Stimulated activated CD8-positive, alpha-beta memory T cell treated with anti-CD3 and anti-CD28 coated beads, Interleukin-15, amount 100 ng/mL, for 24 hours (primary cell): ENCODE data around the gene ADARB2.

ENCODE experiments used
- DNase-seq: peaks from one replicate; pipeline ENCODE4 v3.0.0-alpha.2; 2020; ENCODE audit warnings: low read depth

The ADARB2 gene

DNA sequence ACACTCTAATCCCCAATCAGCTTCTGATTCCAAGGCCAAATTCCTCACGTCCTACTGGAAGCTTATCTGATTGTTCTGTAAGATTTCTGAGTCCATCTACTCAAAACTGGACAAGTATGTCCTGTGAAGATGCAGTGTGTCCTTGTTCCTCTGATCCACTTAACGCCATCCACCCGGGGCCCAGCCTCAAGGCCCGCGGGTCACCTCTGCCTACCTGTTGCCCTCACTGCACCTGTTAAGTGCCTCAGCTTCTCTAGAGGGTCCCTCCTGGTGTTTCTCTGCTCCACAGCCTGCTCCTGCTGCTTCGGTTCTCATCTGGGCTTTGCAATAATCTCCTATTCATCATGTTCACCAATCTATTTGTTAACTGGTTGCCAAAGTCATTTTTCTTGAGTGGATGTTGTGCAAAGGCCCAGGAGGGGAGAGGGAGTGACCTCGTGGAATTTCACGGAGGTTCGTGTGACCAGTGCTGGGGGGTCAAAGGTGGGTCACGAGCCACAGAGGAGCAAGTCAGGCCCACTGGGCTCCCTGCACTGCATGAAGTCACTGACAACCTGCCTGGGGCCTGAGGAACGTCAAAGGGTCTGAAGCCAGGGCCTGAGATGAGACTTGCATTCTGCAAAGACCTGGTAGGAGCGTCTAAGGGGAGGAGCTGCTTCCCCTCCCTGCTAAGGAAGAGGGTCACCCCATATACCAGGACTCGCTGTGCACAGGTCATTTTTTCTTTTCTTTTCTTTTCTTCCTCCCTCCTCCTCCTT lies 343.0 kb downstream of the ADARB2 start:
- DNase-seq, result no peak

DNA sequence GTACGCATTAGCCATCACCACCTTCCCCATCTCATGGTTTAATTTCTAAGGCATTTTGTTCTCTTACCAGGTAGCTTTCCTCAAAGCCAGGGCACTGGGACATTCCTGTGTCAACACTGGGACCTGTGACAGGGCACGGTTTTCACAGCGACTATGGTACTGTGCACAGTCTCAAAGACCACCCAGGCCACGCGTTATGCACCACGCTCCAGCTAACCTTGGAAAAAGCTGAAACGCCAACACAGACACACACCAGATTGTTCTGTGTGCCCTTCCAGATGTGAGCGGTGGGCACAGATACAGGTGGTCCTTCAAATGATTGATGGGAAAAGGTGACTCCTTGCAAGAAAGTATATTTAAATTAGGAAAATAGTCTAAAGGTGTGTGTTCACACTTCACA lies 343.8 kb downstream of the ADARB2 start:
- DNase-seq, result no peak

DNA sequence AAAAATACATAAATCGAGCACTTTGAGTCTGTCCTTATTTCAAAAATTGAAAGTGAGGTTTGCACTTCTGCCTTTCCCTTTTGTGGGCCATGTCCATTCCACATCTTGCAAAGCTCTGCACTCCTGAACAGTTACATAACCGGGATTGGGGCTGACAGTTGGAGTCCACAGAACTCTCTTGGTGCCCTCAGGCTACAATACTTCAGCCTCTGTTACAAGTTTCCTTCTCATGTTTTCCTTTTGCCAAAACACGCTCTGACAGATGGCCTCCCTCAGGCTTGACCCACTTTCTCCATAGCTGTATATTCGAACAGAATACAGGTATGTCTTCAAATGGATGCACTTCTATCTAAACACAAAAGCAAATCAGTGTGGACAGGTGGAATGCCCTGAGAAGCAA lies 345.2 kb downstream of the ADARB2 start:
- DNase-seq, result no peak

DNA sequence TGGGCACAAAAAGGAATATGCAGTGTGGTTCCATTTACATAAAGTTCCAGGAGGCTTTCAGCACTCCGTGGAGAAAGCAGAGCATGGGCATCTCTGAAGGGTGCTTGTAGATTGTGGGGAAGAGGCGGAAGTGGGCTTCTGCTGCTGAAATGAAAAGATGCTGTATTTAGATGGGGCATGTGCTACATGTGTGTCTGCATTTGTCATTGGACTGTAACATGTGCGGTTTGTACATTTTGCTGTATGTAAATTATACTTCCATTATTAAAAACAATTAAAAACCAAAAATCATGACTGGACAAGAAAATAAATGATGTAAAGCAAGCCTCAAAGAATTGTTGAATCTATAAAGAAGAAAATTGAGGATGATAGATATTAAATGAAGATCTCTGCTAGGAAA lies 347.1 kb downstream of the ADARB2 start:
- no peak for DNase-seq

DNA sequence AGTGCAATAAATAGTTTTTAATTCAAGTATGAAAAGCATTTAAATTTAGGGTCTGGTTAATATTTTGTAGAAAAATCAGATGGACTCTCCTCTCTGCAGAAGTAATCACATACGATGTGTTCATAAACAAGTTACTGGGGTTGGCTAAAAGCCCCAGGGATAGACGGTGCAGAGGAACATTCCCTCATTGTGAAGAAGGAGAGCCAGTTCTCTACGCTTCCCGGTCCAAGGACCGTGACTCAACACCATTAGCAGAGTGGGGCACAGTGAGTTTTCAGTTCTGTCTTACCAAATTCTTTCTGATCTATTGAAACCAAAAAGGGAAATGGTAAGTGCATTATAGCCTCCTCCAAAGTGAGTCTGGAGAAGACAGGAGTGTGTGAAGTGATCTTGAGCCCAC lies 353.3 kb downstream of the ADARB2 start:
- no peak for DNase-seq

DNA sequence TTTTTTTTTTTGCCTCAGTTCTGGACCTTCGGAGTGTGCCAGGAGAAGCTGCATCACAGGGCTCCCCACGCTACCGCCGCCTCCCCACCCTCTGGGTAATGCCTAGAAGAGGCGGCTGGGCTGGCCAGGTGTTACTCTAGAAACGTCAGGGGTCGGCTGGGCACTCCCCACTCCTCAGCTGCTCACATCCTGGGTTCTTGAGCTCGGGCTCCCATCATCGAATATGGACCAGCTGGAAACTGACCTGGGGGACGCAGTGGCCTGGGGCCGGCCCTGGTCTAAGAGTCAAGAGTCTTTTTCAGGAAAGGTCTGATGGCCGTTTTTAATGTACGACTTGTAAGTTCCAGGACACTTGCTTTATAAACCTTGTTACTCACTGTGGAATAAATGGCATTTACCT lies 354.6 kb downstream of the ADARB2 start:
- no peak for DNase-seq

DNA sequence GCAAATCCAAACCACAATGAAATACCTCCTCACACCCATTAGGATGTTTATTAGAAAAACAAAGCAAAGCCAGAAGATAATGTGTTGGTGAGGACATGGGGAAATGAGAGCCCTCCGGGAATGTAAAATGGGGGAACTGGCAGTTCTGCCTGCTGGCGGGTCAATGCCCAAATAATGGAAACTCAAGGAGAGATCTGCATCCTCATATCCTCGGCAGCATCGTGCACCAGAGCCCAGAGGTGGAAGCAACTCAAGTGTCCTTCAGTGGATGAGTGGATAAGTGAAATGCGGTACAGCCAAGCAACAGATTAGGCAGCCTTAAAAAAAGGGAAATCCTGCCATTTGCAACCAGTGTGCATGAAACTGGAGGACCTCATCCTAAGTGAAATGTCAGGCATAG lies 356.0 kb downstream of the ADARB2 start:
- DNase-seq, result no peak

DNA sequence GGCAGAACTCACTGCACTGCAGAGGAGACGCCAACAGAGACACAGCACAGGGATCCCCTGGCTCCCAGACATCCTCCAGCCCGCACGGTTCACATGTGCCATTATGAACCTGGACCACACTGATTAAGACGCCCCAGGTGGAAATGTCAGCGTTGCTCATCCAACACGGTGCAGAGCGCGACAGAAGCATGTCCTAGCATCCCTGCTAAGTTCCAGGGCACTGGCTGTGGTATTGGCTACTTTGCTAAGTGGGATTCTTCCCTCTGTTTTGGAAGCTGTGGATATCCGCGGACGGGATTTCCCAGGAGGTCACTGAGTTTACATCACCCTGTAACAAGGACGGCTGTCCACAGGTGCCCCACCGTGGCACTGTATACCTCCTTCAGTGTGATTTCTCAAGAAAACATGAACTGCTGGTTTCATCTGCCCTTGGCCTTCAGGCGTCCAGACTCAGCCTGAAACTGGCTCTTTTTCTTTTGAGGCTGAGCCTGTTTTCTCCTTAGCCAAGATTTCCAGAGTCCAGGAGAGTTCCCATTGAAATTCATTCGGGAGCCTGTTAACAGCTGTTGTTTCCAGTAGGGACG lies 357.1 kb downstream of the ADARB2 start:
- no peak for DNase-seq

DNA sequence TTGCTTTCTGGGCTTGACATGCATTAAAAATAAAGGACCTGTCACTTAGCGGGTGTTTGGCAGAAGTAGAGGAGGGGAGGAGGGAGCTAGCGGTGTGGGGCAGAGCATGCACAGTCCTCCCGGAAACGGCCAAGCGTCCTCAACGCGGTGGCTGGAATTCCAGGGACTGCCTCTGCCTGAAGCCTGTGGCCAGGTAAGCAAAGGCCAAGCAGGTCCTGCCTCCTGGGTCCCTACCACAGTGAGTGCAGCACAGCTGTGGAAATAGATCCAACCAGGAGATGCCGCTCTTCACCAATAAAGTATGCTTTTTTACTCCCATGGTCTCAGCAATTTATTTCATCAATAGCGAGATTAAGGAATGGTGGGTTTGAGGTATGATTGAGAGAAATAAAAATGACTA lies 357.7 kb downstream of the ADARB2 start:
- no peak for DNase-seq

DNA sequence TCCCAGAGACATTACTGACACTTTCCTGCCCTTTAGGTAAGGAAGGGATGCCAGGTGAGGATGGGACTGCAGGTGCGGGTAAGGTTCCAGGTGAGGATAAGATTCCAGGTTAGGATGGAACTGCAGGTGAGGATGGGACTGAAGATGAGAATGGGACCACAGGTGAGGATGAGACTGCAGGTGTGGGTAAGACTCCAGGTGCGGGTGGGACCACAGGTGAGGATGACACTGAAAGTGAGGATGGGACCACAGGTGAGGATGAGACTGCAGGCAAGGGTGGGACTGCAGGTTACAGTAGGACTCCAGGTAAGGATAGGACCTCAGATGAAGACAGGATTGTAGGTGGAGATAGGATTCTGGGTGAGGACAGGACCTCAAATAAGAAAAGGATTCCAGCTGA lies 358.9 kb downstream of the ADARB2 start:
- no peak for DNase-seq

DNA sequence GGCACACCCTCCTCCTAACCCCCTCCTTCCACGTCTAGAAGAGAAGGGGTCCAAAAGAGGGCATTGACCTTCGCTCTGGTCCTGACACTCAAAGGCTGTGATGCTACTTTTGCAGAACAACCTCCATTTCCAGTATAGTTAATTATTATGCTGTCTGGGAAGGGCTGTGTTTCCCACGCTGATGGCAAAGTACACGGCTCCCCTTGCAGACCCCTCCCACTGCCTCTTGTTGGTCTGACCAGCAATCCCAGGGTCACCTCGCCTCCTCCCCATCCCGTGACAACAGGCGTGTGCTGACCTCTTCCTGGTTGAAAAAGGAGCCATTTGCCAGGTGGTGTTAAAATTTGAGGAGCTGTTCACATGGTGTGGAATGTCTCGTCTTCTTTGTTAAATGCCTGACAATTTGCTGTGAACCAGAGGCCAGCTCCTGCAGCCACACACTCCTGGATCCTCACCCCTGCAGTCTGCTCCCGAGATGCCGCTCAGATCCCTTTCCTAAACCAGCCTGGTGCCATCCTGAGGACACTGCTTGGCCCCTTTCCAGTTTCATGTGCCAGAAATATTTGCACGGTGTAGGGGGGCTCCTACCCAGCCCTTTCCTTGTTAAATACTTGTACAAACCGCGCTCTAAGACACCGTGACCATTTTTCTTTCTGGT lies 359.5 kb downstream of the ADARB2 start:
- DNase-seq, result no peak

DNA sequence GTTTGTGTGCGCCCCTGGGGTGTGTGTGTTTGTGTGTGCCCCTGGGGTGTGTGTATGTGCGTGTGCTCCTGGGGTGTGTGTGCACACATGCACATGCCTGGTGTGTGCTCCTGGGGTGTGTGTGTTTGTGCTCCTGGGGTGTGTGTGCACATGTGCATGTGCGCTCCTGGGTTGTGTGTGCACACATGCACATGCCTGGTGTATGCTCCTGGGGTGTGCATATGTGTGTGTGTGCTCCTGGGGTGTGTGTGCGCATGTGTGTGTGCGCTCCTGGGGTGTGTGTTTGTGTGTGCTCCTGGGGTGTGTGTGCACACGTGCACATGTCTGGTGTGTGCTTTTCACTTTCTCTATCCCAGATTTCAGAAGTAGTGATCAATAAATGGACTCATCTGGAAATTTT lies 360.1 kb downstream of the ADARB2 start:
- DNase-seq, result no peak

DNA sequence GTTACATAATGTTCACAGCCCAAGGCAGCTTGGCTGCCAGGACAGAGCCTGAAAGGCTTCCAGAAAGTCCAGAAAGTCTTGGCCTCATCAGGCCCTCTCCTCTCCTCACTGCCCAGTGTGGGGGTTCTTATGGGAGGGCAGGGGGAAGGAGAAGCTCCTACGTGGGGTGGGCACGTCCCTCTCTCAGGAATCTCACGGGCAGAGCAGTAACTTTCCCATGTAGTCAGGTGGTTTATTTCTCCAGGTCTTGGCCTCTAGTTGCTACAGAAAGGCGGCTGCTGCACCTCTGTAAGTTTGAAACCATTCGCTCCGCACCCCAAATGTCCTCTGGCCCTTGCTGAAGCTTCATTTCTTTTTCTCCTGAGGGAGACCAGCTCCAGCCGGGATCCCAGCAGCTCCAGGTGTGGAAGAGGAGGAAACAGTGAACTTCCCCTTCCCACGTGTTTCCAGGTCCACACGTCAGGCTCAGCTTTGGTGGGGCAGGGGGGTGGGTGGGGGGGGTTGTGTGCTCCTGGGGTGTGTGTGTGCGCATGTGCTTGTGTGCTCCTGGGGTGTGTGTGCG lies 360.9 kb downstream of the ADARB2 start:
- DNase-seq, result no peak

DNA sequence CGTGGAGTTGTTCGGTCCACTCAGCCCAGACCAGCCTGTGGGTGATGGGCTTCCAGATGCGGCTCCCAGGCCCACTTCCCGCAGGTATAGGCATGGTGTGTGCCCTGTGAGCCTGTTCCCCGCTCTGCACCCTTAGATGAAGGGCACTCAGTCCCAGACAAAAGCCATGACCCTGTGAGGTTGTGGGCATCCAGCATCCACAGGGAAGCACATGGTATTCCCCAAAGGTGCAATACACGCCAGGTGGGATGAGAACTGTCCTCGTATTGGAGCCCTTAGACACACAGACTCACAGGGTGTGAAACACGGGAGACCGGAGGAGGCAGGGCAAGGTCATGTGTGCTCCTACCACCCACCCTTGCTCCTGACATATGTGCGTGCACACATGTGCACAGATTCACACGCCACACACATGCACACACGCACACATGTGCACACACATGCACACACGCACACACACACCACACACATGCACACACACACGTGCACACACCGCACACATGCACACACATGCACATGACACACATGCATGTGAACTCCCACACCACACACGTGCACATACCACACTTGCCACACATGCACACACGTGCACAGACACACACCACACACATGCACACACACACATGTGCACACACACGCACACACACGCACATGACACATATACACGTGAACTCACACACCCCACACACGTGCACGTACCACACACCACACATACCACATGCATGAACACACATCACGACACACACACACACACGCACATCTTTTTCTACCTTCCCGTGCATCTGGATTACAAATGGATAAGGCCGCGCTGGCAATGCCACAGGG lies 361.8 kb downstream of the ADARB2 start:
- DNase-seq, result no peak

DNA sequence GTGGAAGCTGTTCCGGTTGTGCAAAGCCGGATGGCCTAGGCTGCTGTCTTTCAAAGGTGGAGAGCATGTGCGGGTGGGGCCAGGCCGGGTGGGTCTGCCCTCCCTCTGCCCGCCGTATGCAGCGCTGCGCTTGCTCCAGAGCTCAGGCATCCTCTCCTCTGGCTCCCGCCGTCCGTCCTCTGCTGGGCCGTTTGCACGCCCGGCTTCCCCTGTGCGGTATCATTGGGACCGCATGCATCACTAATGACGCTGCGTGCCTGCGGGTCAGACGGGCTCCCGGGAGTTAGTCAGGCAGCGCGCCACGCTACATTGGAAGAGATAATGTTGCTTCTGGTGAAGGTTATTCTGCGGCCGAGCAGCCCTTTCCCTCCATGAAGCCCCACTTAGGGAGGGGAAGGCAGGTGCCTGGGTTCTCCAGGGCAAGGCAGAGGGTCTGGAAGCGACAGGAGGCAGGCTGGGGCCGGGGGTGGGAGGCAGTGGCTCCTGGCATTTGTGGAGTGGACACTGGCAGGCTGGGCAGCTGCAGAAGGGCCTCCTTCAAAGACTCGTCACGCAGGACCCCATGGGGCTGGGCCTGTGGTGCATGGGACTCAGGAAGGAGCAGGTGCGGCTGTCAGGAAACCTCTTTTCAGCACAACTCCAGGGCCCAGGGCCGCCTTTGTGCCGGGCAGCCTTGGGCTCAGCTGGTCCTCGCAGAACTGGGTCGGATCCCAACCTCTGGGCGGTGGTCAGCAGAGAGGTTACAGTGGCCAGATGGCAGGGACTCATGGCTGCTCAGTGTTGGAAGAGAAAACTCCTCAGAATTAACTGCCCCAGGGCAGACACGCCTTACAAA lies 362.6 kb downstream of the ADARB2 start:
- DNase-seq, result no peak

DNA sequence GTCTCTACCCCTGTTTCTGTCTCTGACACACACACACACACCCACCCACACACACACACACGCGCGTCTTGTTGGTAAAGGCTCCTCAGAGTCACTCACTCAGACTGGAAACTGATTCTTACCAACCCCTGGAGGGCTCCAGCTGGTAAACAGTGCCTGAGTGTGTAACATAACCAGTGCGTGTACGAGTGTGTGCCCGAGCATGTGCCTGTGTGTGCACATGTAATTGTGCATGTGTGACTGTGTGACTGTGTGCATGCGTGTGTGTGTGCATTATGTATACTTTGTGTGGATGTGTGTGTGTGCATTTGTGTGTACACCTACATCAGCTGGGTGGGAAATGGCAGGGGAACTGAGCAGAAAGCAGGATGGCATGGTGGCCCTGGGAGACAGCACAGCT lies 364.0 kb downstream of the ADARB2 start:
- no peak for DNase-seq

DNA sequence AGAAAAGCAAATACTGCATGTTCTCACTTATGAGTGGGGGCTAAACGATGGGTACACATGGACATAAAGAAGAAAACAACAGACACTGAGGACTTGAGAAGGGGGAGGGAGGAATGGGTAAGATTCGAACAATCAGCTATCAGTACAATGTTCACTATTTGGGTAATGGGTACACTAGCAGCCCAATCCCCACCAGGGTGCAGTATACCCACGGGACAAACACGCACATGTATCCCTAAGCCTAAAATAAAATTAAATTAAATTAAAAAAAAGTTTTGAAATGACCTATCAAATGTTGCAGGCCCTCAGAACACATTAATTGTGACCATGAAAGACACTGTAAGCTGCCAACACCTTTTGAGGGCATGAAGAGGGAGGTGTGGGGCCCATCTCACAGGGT lies 365.1 kb downstream of the ADARB2 start:
- DNase-seq, result no peak

DNA sequence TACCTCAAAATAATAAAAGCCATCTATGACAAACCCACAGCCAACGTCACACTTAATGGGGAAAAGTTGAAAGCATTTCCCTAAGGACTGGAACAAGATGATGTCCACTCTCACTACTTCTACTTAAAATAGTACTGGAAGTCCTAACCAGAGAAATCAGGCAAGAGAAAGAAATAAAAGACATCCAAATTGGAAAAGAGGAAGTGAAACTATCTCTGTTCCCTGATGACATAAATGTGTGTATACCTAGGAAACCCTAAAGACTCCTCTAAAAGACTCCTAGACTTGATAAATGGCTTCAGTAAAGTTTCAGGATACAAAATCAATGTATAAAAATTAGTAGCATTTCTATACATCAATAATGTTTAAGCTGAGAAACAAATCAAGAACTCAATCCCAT lies 367.0 kb downstream of the ADARB2 start:
- no peak for DNase-seq

DNA sequence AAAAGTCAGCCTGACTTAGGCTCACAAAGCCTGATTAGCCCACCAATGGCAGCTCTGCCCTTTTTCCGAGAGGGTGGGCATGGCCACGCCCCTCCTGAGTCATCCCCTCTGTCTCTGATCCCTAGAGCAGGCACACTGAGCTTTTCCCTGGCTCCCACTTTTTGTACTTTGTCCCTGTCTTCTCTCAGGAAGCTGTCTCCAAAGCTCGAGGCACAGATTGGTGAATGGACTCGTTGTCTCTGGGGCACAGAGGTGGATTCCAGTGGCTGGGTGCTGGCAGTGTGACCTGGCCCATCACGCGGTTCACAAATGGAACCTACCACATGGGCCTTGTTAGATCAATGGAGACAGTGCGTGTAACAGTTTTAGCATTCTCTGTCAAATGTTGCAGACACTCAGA lies 367.7 kb downstream of the ADARB2 start:
- no peak for DNase-seq

DNA sequence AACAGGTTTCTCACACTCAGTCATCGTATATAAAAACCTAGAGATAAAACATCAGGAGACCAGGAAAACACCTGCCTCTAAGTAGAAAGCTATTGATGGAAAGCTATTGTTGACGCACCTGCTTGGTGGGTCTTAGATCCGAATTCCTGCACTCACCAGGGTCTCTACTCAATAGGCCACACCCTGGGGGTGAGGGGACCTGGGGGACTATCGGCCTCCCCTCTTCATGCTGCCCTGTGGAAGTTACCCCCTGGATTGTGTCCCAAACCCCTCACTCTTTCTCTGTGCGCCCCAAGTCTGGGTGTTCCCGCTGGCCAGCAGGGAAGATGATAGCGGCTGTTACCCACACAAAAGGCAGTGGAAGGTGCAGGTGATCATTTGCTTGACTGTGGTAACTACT lies 368.1 kb downstream of the ADARB2 start:
- no peak for DNase-seq

DNA sequence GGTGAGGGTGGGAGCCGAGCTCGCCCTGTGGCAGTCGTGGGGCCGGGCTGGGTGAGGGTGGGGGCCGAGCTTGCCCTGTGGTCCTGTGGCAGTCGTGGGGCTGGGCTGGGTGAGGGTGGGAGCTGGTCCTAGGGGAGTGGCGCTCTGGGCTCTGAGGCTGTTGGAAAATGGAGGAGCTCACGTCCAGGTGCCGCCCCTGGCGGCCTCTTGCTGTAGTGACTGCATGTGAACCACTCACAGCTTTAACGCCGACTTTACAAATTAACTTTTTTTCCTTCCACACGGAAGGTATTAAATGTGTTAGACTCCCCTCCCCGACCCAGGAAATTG lies 368.5 kb downstream of the ADARB2 start:
- no peak for DNase-seq
